Gastrocnemius medialis (tissue), 4 donors: ENCODE measurements around the gene PLCL2.

ENCODE experiments used
- CTCF ChIP-seq, 5 experiments: fragments of 450-650 bp in 3 of 5; fragments of 200-600 bp in 2 of 5; sonication (generic) in 2 of 5; IDR thresholded peaks in 4 of 5; conservative IDR thresholded peaks in 1 of 5; 1 replicate in 4 of 5; 2 replicates in 1 of 5; pipeline ENCODE4 v1.5.1; 2016 to 2019; ENCODE audit warnings: antibody characterized with exemption in 5 of 5, mild to moderate bottlenecking in 3 of 5, moderate library complexity in 3 of 5
- POLR2A ChIP-seq, 2 donors: fragments of 450-650 bp; IDR thresholded peaks; one replicate each; pipeline ENCODE4 v1.6.1; 2017; ENCODE audit warnings: antibody characterized with exemption in 2 of 2, mild to moderate bottlenecking in 2 of 2, moderate library complexity in 2 of 2

GRCh38 chr3:16900779-16901440, 16.2 kb downstream of the PLCL2 start:
- TF ChIP-seq CTCF (IDR thresholded peaks at IDR 0.05 in 4 of 5, conservative IDR thresholded peaks at IDR 0.05 in 1 of 5) (no peak), POLR2A (IDR thresholded peaks at IDR 0.05) (no peak)
